ENCODE results near the gene UBR2.
"Not testable (repeated sequence)": the region's sequence is repeated elsewhere in the genome, so short reads cannot be mapped to it uniquely, and the experiment has no call there.

The UBR2 gene

GRCh38 chr6:42726485-42727086 is 162.8 kb downstream of the UBR2 start:
- DNase-seq (ENCODE audit: low spot score): peak; percentile 84

GRCh38 chr6:42727087-42727611 is 163.3 kb downstream of the UBR2 start:
- no peak for DNase-seq (ENCODE audit: low spot score)

- DNase-seq (ENCODE audit: low spot score): no peak
These were observed 163.8 kb downstream of the UBR2 start for GRCh38 chr6:42727627-42728026.

GRCh38 chr6:42729731-42730130 is 165.9 kb downstream of the UBR2 start:
- no peak for DNase-seq (ENCODE audit: low spot score)

DNA sequence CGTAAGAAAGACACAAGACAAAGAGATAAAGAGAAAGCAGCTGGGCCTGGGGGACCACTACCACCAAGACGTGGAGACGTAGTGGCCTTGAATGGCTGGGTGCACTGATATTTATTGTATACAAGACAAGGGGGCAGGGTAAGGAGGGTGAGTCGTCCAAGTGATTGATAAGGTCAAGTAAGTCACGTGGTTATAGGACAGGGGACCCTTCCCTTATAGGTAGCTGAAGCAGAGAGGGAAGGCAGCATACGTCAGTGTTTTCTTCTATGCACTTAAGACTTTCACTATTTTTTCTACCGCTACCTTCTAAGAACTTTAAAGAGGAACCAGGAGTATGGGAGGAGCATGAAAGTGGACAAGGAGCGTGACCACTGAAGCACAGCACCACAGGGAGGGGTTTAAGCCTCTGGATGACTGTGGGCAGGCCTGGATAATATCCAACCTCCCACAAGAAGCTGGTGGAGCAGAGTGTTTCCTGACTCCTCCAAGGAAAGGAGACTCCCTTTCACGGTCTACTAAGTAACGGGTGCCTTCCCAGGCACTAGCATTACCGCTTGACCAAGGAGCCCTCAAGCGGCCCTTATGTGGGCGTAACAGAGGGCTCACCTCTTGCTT is 170.1 kb downstream of the UBR2 start:
- not testable (repeated sequence) for DNase-seq (ENCODE audit: low spot score)

- DNase-seq (ENCODE audit: low spot score): no peak
These were observed 172.1 kb downstream of the UBR2 start for GRCh38 chr6:42735976-42736375.

- no peak for DNase-seq (ENCODE audit: low spot score)
These were observed 176.9 kb downstream of the UBR2 start for GRCh38 chr6:42740725-42741124.

- DNase-seq (ENCODE audit: low spot score): peak; percentile 71
These were observed 178.5 kb downstream of the UBR2 start for GRCh38 chr6:42742116-42742894.

Small RNA genes lying within 50 kb of the gene (small RNA-seq; reads per million reads assigned to genes)
- gene RNU6-890P: 0 reads per million in 2 experiments
